HEK293T (cell line): ENCODE results near the gene SRI.

ENCODE experiments used
- ARNT ChIP-seq: fragments of 450-650 bp; IDR thresholded peaks from 2 replicates; pipeline ENCODE4 v1.6.1; 2017; ENCODE audit warnings: mild to moderate bottlenecking
- SP1 ChIP-seq: fragments of 450-650 bp; IDR thresholded peaks from 2 replicates; pipeline ENCODE4 v1.6.1; 2017
- ZNF384 ChIP-seq: fragments of 450-650 bp; IDR thresholded peaks from 2 replicates; pipeline ENCODE4 v1.6.1; 2016

DNA sequence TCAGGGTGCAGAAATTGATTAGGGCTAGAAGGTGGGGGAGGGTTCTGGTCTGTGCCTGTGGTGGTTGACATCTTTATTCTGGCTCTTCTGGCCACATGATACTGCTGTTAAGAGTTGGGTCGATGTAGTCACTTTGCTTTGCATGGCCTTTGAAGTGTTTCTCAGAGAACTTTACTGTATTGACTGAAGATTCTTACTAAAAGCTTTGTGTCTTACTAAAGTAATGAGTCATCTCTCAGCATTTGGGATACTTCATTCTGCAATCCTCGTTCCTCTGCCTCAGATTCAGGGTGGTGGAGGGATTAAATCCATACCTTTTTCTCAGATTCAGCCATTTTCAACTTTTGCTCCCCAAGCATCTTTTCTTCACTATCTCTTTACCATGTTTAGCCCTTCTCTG, 48.2 kb upstream of the SRI start:
- TF ChIP-seq ZNF384 (no peak), ARNT (no peak), SP1 (no peak)
